GM21576 (cell line): Measurements from ENCODE around the gene FAM53B.
A peak's percentile ranks its signal among the peaks of the same experiment; 100 is the strongest.

ENCODE experiments used
- ATAC-seq: cut with Tn5 transposase; IDR thresholded peaks from one replicate; pipeline ENCODE4 v1.9.1; 2021; ENCODE audit warnings: mild to moderate bottlenecking, moderate library complexity; ENCODE audit not compliant: unreplicated experiment

FAM53B gene

GRCh38 chr10:124698545-124699469, 45.4 kb downstream of the FAM53B start:
- ATAC-seq: no peak

DNA sequence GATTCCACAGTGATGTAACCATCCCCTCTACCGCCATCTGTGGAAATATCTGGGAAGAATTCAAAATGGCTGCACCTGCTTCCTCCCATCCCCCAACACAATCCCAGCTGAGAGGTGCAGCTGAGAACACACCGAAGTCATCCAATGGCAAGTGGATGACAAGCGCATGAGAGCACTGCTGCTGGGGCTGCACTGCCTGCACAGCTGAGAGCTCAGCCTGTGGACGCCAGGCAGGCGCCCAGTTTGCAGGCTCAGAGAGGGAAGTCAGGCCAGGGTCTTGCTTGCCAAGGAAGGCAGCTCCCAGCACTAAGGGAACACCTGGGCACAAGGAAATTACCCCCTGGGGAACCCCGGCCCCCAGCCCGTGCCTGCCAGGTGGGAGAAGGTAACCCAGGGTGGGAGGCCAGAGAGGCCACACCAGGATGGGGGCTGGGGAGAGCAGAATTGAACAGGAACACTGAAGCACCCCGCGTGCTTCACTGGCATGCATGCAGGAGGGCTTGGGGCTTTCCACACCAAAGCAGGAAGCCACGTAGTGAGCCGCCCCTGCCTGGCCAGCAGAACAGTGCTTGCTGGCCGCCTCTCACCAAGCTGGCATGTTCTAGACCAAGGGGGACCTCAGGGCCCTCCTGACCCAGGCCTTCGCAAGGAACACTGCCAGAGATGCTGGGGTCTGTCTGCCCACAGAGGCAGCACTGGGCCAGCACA, 46.2 kb downstream of the FAM53B start:
- no peak for ATAC-seq

- no peak for ATAC-seq
These were observed 46.7 kb downstream of the FAM53B start for GRCh38 chr10:124697443-124697836.

DNA sequence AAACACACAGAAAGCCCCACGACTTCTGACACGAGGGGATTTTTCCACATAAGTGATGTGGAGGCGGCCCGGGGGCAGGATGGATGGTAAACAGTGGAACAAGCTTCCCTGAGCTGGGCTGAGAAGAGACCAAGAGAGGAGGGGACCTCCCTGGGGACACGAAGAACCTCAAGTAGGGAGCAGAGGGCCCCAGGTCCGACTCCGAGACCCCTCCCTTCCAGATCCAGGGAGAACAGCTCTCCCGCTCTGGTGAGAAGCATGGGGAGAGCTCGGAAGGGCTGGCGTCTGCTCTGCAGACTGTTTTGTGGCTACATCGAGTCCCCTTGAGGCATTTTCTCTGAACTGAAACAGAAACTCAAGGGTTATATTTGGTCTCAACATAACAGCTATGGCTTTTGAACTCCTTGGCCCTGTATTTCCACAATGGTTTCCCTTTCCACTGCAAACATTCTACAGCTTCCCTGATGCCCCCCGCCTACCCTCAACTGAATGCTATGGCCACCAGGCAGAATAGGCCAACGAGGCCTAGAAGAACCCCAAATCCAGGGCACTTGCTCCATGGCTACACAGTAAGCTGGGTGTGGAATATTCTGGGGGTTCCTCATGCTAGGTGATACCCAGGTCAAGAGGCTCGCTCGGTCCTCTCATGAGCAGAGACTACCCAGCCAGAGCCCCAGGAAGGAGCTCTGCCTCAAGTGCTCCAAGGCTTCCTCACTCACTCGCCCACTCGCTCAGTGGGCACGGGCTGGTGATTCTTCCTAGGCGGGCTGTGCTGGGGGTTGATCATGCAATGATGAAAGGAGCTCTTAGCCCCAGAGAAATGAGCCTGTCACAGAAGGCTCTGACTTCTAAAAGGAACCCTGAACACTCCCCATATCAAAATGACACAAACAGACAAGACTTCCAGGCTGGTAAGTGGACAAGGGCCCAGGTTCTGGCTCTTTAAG, 47.5 kb downstream of the FAM53B start:
- ATAC-seq: peak; percentile 66

DNA sequence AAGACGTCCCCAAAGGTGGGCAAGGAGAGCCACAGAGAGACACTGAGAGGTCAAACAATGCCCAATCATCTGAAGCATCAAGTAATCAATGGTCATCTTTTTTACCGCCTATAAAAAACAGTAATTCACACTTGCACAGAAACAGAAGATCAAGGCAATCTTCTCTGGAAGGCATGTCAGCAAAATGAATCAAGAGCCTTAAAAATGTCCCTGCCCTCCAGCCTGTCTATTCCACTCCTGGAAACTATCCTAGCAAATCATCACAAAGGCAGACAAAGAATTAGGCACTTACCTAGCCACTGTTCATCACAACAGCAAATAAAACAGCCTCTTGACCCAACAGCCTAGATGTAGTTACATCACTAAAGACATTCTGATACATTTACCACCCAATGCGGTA, 48.9 kb downstream of the FAM53B start:
- ATAC-seq: no peak

DNA sequence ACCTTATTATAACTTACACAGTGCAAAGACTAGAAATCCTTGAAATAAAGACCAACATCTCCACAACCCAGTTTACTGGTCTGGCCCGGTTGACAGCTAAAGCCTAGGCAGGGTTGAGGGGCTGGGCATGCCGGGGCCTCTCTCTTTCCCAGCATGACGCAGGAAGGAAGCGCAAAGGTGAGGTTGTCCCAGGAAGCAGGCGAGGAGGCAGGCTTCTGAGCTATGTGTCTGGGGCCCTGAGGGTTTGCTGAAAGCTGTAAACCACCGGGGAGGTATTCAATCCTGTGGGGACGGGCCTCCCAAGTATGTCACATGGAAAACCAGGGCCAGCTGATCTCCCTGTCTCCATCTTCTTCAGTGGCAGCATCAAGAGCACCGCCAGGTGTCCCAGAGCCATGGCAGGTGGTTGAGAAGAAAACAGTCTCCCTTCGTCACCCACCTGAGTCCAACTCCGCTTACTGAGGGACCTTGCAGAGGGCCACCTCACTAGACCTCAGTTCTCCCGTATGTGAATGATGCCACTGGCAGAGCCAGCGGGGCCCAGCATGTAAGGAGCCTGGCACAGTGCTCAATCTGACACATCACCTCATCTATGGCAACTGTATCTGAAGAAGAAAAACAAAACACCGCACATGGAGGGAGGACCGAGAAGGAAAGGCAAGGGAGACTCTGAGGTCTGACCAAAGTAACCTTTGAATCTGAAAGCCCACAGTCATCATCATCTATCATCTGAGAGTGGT, 49.5 kb downstream of the FAM53B start:
- no peak for ATAC-seq

DNA sequence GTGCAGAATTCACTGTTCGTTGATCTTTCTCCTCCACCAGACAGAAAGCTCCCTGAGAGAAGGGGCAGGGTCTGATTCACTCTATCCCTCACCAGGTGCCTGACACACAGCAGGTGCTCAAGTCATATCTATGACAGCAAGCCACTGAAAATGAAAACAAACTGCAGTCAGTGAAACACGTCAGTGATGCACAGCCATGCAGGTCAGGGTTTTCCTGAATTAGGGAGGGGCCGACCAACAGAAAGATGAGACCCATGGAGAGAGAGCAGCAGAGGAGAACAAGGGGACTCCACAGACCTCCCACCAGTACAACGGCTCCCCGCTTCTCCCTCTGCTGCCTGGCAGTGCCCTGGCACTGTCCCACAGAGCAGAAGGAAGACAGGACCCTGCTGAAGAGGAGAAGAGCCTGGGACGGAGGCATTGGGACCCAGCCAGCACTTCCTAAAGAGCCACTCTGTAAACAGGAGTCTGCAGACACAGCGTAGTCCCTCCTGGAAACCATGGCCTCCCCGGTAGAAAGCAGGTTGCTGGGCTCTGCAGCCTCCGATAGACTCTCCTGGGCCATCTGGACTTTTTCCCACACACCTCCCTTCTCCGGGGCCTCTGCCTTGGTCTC, 50.3 kb downstream of the FAM53B start:
- ATAC-seq: peak; percentile 33

- no peak for ATAC-seq
These were observed 50.8 kb downstream of the FAM53B start for GRCh38 chr10:124693396-124693795.

- ATAC-seq: no peak
These were observed 52.1 kb downstream of the FAM53B start for GRCh38 chr10:124692100-124692446.

DNA sequence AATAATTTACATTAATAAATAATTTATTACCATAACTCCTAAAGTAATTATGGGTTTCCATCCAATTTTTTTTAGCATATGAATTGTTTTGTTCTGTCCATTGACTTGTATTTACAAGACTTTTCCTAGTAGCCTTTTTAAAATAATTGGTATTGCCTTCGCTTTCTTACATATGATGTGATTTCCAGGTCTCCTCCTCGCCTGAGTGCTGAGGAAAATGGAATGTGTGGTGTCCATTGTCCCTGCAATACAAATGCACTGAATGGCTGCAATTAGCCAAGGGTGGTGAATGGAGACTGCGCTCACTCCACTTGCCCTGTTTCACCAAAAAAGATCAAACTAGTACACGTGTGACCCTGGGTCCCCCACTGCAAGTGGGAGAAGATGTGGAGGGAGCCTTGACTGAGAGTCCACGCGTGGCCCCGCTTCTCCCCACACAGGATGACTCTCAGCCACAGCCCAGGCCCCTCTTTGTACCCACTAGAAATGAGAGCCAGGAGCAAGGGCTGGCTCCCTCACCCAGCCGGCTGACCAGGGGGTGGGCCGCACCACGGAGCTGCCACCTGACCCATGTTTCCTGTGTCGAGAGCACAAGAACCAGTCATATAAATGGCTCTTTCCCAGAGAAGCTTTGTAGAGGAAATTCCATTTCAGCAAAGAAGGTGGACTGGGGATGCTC, 52.6 kb downstream of the FAM53B start:
- no peak for ATAC-seq

GRCh38 chr10:124691002-124691401, 53.2 kb downstream of the FAM53B start:
- no peak for ATAC-seq

- no peak for ATAC-seq
These were observed 54.2 kb downstream of the FAM53B start for GRCh38 chr10:124689911-124690498.

DNA sequence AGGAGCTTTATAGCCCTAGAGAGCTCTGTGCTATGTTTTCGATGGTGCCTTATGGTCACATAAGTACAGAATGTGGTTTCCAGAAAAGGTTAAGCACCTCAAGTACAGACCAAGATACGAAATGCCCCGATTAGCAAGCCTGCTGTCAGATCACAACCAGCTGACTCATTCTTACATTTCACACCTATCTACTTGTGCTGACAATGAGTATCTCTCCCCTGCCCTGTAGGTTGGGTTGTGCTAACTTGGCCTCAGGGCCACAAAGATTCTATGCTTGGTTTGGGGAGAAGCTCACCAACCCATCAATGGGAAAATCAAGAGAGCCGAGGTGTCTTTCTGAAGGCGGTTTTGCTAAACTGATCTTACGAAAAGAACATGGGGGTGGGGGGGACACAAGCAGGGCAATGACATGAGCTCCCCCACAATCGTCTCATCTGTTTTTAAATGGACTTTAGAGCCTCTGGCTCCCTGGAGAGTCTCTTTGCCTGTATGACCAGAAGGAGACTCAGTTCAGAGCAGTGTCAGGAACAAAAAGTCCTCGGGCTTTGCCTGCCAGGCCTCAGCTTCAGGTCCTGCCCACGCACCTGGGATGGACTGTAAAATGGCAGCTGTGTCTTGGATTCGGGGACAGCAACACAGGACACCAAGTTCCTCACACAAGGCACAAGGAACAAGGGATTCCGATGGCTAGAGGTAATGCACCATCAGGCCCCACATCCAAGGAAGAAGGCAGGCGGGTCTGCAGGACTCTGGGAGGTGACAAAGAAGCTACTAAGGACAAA, 55.1 kb downstream of the FAM53B start:
- ATAC-seq: peak; percentile 88

DNA sequence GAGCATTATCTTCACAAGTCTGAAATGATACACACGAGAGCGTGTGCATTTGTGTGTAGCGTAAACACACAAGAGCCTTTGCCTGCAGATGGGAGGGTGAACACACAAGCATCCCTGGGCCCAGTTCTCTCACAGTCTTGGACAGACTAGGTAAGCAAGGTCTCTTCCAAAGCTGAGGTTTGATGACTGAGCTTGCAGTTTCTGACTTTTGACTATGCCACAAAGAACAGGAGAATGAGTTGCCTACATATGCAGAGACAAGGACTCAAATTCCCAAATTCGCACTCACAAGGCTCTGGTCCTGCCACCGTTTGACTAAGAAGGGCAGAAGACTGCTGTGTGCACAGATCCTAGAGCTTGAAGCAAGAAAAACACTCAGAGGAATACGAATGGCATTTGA, 55.8 kb downstream of the FAM53B start:
- ATAC-seq: no peak

DNA sequence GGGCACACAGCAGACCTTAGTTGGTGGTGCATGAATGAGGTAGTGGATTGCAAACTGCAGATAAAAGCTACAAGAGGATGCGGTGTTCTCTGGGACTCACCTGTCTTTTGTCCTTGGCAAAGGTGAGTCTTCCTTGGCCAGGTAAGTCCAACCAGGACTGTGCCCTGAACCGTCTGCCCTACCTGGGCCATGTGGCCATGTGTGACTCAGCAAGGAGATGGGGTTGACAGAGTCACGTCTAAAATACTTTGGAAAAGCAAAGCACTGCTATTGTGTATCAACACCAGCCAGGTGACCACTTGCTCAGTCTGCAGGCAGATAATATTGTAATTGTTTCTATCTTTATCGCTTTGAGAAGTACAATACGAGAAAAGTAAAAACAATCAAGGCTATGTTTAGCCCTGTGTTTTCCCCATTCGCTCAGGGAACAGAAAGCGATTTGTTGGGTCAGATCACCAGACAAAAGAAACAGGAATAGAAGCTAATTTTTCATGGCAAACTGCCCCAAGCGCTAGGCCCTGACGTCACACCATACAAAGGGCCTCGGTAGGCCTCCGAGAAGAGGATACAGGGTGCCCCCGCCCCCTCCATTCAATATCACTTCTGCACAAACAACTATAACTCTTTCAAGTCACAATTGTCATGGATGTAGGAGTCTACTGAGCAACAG, 57.3 kb downstream of the FAM53B start:
- ATAC-seq: no peak

- ATAC-seq: no peak
These were observed 58.9 kb downstream of the FAM53B start for GRCh38 chr10:124685261-124685660.

DNA sequence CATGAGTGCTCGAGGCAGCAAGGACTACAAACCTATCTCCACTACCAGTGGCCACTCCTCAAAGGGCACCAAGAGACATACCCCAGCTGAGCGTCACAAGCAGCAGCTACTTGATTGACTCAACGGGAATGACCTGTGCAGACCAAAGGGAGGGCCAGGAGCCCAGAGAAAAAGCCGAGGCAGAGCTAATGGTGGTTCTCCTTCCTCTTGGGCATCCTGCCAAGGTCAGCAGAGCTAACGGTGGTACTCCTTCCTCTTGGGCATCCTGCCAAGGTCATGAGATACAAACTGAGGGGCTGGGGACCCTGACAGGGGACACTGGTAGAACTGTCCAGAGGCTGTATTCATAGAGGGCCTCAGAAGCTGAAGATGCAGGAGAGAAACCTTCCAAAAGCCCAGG, 60.4 kb downstream of the FAM53B start:
- no peak for ATAC-seq
